ENCODE data around the gene DAP3.

DNA sequence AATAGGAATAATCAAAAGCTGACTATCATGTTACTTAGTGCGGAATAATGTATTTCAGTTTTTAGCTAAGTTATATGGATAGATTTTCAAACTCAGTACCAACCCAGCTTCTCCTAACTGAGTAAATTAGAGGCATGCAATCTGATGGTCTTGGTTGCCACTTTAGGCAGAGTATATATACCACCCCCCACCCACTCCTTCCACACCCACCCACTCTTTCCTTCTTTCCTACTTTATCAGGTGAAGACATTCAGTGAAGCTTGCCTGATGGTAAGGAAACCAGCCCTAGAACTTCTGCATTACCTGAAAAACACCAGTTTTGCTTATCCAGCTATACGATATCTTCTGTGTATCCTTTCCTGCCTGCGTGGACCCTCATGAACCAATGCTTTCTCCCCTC, 36.3 kb downstream of the DAP3 start:
- TF ChIP-seq POLR2A (IDR thresholded peaks at IDR 0.05) = no peak
- TF ChIP-seq, protein P1, sequence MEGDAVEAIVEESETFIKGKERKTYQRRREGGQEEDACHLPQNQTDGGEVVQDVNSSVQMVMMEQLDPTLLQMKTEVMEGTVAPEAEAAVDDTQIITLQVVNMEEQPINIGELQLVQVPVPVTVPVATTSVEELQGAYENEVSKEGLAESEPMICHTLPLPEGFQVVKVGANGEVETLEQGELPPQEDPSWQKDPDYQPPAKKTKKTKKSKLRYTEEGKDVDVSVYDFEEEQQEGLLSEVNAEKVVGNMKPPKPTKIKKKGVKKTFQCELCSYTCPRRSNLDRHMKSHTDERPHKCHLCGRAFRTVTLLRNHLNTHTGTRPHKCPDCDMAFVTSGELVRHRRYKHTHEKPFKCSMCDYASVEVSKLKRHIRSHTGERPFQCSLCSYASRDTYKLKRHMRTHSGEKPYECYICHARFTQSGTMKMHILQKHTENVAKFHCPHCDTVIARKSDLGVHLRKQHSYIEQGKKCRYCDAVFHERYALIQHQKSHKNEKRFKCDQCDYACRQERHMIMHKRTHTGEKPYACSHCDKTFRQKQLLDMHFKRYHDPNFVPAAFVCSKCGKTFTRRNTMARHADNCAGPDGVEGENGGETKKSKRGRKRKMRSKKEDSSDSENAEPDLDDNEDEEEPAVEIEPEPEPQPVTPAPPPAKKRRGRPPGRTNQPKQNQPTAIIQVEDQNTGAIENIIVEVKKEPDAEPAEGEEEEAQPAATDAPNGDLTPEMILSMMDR (IDR thresholded peaks at IDR 0.05 in 4 of 5, conservative IDR thresholded peaks at IDR 0.05 in 1 of 5) = no peak

Measured in gastrocnemius medialis (tissue), 4 donors.